OCI-M2 (cell line): ENCODE results near the gene PHF14.

ENCODE experiments used
- DNase-seq: peaks from one replicate; lab custom pipeline; 2025; ENCODE audit not compliant: unreplicated experiment; lab: John Stamatoyannopoulos, UW

PHF14 gene

DNA sequence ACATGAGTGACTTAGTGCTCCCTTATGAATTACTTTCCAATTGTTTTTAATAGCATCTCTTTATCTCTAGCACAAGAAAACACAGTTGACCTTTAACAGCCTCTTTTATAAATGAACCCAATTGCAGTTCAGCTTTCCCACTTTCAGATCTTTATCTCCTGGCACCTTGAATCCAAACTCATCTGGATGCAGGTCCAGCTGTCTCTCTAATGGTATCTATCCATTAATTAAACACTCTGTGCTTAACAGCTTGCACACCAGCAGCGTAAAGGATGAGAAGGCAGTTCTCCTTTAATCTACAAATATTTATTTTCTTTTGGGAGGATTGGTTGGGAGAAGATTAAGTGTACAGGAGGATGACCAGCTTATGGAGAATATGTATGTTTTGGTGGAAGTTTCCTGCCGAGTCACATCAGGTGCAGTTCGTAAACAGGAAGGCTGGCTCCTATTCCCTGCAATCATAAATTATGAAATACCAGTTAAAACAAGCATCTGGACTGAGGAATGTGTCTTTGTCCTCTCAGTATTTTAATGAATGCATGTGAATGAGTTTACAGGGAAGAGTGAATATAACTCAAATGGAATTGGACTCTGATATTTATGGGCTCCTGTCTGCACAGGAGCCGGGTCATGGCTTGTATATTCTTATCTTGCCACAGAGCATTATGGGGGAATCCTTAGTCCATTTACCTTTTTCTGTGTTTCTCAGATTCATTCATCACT is 232.7 kb downstream of the PHF14 start:
- no peak for DNase-seq

DNA sequence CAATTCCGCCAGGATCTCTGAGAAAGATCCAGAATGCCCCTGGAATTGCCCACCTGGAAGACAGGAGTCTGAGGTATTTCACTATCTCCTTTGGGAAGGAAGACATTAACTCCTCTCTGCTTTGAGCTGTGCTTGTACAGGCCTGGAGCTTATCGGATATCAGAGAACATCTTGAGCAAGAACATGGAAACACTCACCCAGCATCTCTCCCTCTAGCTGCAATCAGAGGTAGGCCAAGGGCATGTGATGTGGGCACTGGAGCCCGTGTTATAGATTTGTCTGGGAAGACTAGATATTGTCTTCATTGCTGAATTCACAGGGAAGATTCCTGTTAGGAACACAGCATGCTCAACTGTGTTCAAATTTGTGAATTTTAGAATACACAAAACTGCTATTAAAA is 233.9 kb downstream of the PHF14 start:
- no peak for DNase-seq

DNA sequence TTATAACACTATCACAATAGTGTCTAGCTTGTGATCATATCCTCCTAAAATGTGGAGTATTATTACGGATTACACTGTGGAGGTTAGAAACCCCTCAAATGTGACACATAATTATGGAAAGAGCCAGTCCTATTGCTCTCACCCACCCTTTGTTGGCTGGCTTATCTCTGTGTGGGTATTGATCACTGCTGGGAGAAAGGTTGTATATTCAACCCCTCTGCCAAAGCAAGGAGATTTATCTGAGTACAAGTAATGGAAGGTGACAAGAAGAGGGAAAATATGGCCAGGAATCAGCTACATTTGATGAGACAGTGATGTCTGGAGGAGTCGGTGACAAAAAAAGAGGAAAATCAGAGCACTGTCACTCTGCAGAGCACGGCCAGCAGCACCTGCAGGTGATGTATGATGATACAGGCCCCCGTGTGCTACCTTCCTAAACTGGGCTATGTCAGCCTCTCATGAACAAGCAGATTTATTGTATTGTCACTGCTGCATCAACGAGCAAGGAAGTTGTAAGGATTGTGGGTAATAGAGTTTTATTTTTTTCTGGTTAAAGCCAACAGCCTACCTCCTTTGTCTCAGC is 235.3 kb downstream of the PHF14 start:
- DNase-seq: no peak

DNA sequence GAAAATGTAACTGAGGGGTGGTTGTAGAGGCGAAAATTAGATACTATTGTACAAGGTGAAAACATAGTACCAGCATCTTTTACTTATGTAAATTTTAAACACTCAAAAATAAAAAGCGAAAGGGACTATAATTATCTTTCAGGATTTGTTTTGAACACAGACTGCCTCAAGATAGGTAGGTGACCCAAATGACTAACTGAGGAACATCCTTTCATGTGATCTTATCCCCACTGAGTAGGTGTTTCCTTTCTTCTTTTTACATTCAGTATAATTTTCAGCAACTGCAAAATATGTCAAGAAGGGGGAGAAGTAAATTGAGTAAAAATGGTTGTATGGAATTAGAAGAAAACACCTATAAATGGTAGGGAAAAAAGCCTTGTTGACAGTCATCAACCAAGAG is 236.7 kb downstream of the PHF14 start:
- no peak for DNase-seq

DNA sequence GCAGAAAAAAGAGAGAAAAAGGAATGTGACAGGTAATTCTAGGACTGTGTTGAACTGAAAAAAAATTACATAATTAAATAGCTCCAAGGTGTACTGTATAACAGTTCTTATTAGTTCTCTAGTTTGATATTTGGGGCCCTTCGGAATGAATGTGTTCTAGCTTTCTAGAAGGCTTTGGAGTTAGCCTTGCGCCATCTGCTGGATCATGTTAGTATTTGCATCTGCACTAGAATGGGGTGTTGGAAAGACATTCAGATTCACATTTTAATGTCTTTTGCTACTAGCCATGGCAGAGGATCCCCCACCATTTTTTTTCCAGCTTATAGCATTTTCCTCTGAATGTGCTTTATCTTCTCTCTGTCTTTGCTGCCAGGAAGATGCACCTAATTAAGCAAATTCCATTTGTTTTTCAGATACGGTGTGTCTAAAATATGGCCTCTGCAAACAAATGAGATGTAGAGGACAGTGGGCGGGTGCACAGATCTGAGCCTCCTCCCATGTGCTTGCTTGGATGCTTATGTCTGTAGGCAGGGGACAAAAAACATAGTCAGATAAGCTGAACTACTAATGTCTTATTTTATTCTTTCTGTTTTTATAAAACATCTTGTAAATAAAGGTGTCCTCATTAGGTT is 238.5 kb downstream of the PHF14 start:
- DNase-seq: no peak

DNA sequence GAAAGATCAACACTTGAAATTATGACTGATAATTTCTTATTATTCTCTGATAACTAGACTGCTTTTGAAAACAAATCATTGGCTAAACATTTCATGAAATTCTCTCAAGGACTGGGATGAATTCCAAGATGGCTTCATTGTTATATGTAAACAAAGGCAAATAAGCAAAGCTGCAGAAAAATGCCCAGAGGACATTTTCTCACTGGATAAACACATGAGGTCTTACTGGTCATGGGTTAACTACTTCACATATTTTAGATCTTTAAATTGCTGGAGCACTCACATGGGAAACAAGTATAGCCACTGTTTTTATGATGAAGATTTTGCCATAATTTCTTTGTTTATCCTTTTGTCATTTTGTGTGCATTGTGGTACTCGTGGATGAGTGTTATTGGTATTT is 239.1 kb downstream of the PHF14 start:
- DNase-seq: no peak

DNA sequence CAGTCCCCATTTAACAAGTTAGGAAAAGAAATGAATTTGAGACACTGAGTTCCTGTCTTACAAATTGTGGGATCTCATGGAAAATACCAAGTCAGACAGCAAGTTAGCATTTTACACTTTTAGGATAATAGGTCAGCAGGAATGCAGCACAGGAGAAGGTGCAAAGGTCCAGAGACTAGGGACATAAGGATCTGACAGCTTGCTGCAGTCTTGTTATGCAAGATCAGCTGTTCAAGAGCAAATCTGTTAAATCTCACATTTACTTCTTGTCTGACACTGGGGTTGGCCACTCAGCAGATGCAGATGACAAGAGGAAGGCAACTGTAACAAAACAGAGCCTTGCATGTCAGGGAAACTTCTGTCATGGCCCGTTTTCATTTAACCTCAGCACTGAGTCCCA is 239.6 kb downstream of the PHF14 start:
- no peak for DNase-seq

DNA sequence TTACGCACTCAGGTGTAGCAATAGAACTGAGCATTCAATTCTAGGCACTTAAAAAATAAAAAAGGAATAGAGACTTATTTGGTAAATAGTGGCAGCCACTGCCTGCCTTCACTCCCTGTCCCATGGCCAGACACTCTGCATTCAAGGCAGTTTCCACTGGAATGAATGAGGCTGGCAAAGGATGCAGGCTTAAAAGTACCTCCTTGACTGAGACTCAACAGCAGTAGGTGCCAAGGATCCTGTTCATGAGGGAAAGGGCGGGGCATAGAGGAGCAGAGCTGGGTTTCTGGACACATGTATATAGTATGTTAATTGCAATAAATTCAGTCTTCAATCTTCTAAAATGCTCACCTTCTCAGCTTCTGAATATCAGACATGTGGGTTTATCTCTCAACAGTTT is 242.6 kb downstream of the PHF14 start:
- DNase-seq: no peak

DNA sequence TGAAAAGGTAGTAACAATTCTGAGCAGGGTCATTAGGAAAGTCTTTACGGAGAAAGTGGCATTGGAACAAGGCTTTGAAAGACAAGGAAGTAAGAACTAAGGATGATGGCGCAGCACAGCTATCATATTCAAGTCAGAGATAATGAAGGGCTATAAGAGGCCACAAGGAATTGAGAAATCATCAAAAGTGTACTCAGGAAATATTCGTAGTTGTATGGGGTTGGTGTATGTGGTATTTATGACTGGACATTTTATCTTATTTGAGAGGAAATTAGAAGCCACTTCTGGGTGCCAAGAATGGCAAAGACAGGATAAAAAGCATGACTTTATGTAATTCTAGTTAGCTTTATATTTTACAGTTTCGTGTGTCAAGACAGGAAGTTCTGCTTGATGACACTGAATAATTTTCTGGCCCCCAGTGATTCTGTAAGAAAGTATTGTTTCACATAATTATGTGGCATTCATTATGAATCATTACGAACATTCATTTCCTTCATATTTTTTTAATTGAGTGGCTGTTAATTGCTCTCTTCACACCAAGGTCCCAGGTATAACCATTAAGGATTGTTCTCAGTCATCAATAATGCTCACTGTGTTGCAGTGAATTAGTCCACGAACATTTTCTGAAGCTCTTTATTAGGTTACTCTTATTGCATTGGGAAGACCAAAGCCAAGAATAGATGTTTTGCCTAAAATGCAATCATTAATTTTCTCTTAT is 244.3 kb downstream of the PHF14 start:
- no peak for DNase-seq
